ENCODE measurements around the gene CRIP1. TPM values are rescaled to one million over a fixed set of nuclear protein-coding genes. Genes with fewer than 3 reads are reported as not detected.

The CRIP1 gene, protein sequence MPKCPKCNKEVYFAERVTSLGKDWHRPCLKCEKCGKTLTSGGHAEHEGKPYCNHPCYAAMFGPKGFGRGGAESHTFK
- total RNA-seq = 100 to 1,000 TPM in 1 of 4 donors, 10 to 100 TPM in 3; 28.6 to 140 (median 76.2) TPM

DNA sequence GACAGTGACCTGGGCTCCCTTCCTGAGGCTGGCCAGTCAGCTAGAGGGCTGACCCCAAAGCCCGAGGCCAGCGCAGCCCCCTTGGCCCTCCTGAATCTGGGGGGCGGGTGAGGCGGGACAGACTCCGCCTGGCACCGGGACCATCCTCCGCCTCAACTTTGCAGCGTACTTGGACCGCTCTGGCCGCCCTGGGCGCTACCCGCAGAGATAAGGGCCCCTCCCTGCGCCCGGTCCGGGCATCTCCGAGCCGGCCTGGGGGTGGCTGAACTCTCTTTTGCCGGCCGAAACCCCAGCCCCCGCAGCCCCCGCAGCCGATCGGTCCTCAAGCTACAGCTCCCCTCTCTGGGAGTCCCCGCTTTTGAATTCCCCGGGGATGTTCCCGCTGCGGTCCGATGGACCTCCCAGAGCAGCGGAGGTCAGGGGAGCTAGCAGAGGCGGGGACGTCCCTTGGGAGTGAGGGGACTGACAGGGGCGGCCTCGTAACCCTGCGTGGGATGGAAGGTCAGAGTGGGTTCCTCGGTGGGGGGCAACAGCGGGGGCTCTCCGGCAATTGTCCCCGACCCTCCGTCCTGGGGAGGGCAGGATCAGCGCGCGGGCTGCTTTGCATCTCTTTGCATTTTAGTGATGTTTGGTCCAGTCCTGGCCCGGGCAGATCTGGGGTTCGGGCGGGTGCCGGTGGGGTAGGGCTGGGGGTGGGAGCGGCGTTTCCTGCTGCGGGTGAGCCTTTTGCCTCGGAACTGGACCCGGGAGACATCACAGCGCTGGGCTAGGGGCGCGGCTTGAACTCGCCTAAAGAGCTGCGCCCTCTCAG lies at the start of gene CRIP1:
CRIP1 (plus strand) TSS at position 724 of the 811 bp plus-strand sequence. CDS start 374 bp downstream, outside the sequence.
- Histone ChIP-seq H3K4me1 (peaks cover 92% of the 10 kb centered on the region), H3K27me3 (no peaks in the 10 kb centered on the region), H3K4me3 (peak within 1 kb of the TSS; percentile 82), H3K36me3 (no peaks in the 10 kb centered on the region), H3K27ac (peak within 1 kb of the TSS; percentile 90), H3K9me3 (no peaks in the 10 kb centered on the region)
- DNase-seq (ENCODE audit: low spot score in 2 of 2) = no peak
- 6% methylated on average over 9 of the region's 56 CpGs for WGBS
- TF ChIP-seq POLR2AphosphoS5 (IDR thresholded peaks at IDR 0.05) = no peak
- TF ChIP-seq, protein P1, sequence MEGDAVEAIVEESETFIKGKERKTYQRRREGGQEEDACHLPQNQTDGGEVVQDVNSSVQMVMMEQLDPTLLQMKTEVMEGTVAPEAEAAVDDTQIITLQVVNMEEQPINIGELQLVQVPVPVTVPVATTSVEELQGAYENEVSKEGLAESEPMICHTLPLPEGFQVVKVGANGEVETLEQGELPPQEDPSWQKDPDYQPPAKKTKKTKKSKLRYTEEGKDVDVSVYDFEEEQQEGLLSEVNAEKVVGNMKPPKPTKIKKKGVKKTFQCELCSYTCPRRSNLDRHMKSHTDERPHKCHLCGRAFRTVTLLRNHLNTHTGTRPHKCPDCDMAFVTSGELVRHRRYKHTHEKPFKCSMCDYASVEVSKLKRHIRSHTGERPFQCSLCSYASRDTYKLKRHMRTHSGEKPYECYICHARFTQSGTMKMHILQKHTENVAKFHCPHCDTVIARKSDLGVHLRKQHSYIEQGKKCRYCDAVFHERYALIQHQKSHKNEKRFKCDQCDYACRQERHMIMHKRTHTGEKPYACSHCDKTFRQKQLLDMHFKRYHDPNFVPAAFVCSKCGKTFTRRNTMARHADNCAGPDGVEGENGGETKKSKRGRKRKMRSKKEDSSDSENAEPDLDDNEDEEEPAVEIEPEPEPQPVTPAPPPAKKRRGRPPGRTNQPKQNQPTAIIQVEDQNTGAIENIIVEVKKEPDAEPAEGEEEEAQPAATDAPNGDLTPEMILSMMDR (IDR thresholded peaks at IDR 0.05) = no peak
- no peak for TF ChIP-seq POLR2A (IDR thresholded peaks at IDR 0.05)
- TF ChIP-seq EP300 (IDR thresholded peaks at IDR 0.05) = no peak

DNA sequence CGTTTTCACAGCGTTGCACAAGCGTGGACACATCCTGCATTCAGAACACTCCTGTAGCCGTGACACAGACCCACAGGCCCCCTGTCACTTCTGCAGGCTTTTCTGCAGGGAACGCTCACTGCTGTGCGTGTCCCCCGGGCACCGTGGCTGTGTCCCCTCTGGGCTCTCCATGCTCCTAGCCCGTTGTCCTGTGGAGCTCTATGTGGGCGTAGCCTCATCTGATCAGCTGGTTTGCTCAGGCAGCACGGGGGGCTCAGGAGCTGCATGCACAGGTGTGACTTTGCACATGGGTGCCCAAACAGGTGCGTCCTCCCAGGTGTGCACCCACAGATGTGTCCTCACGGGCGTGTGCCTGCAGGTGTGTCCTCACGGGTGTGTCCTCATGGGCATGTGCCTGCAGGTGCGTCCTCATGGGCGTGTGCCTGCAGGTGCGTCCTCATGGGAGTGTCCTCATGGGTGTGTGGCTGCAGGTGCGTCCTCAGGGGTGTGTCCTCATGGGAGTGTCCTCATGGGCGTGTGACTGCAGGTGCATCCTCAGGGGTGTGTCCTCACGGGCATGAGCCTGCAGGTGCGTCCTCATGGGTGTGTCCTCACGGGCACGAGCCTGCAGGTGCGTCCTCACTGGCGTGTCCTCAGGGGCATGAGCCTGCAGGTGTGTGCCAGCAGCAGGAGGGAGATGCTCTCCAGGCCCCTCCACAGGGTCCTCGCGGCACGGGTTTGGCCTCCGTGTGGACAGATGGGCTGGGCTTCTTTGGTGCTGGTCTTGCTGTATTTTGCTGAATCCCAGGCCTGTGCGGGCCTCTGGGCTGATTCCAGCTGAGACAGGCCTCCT lies 49.6 kb upstream of the CRIP1 start:
- 83% methylated on average over 12 of the region's 31 CpGs for WGBS
- H3K27ac ChIP-seq = no peak overlapping the region

DNA sequence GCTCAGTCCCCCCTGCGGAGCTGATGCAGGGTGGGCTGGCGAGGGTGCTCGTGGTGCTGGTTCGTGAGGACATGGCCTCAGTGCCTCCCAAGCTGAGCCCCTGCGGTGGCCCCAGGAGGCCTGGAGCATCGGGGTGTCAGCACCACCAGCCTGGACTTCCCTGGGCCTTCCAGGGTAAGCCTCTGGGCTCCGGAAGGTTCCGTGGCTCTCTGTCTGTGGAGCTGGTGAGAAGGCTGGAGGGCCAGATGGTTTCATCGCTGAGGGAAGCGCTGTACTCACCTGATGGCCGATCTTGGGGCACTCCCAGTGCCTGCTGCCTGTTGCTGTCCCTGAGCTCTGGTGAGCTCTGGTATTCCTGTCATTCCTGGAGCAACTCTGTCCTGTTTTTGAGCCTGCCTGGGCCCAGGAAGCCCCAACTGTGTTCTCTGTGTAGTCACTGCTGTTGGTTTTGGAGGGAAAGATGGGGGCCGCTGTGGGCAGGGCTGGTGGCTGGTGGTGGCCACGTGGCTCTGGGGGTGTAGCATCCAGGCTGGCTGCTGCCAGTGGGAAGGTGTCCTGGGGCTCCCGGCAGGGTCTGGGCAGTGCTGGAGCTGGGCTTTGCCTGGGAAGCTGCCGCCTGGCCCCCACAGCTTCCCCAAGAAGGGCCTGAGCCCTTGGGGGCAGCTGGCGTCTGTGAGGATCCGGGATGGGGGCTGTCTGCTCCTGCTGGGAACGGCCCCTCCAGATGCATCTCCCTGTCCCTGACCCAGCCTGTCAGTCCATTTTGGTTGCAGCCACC lies 48.8 kb upstream of the CRIP1 start:
- TF ChIP-seq, protein P1 (IDR thresholded peaks at IDR 0.05) = no peak
- TF ChIP-seq POLR2AphosphoS5 (IDR thresholded peaks at IDR 0.05) (no peak), POLR2A (IDR thresholded peaks at IDR 0.05) (no peak), EP300 (IDR thresholded peaks at IDR 0.05) (no peak)
- Histone ChIP-seq H3K27ac (no peak overlapping the region), H3K4me1 (peaks cover 10% of the 10 kb centered on the region), H3K27me3 (no peaks in the 10 kb centered on the region), H3K36me3 (peaks cover 15% of the 10 kb centered on the region), H3K4me3 (no peak overlapping the region), H3K9me3 (no peaks in the 10 kb centered on the region)
- 100% methylated on average over 8 of the region's 18 CpGs for WGBS
- no peak for DNase-seq (ENCODE audit: low spot score in 2 of 2)

More for the DNA sequence above, 49.6 kb upstream of the CRIP1 start:
- no peaks in the 10 kb centered on the region for H3K27me3 ChIP-seq
- TF ChIP-seq POLR2A (IDR thresholded peaks at IDR 0.05) (no peak), EP300 (IDR thresholded peaks at IDR 0.05) (no peak), POLR2AphosphoS5 (IDR thresholded peaks at IDR 0.05) (no peak)
- TF ChIP-seq, protein P1 (IDR thresholded peaks at IDR 0.05) = no peak
- H3K4me3 ChIP-seq = no peak overlapping the region
- no peak for DNase-seq (ENCODE audit: low spot score in 2 of 2)
- no peaks in the 10 kb centered on the region for H3K9me3 ChIP-seq
- H3K36me3 ChIP-seq = peaks cover 8% of the 10 kb centered on the region
- H3K4me1 ChIP-seq = peaks cover 10% of the 10 kb centered on the region

DNA sequence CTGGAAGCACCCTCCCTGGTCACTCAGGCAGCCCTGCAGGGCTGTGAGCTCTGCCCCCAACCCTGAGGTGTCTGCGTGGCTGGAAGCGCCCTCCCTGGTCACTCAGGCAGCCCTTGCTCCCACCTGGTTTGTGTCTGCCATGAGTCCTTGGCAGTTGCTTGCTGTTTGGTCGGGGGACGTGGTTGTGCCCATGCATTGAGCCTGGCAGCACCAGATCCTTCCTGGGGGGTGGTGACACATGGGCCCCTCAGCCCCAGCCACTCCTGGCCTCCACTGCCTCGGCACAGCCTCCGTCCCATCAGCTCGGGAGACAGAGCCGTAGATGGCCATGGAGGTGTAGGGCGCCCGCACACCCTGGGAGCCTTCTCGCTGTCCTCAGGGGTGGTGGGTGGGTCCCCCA lies 47.5 kb upstream of the CRIP1 start:
- WGBS = 100% methylated on average over 9 of the region's 11 CpGs
- DNase-seq (ENCODE audit: low spot score in 2 of 2) = no peak
- no peak for TF ChIP-seq POLR2AphosphoS5 (IDR thresholded peaks at IDR 0.05)
- no peak for TF ChIP-seq EP300 (IDR thresholded peaks at IDR 0.05)
- TF ChIP-seq, protein P1 (IDR thresholded peaks at IDR 0.05) = no peak
- no peak for TF ChIP-seq POLR2A (IDR thresholded peaks at IDR 0.05)
- H3K27ac ChIP-seq = no peak overlapping the region
- no peaks in the 10 kb centered on the region for H3K9me3 ChIP-seq
- H3K4me3 ChIP-seq = no peak overlapping the region
- peaks cover 15% of the 10 kb centered on the region for H3K36me3 ChIP-seq
- peaks cover 10% of the 10 kb centered on the region for H3K4me1 ChIP-seq
- H3K27me3 ChIP-seq = no peaks in the 10 kb centered on the region

All from suprapubic skin (tissue), 4 donors.